ENCODE measurements around the gene MAMDC2. TPM values are rescaled to one million over a fixed set of nuclear protein-coding genes. Genes with fewer than 3 reads are reported as not detected.
A peak's percentile ranks its signal among the peaks of the same experiment; 100 is the strongest.

The MAMDC2 gene
- total RNA-seq, 1 donor from 2014 or later, result 76.7 TPM

GRCh38 chr9:70256123-70256551 lies 212.5 kb downstream of the MAMDC2 start:
- H3K4me3 Mint-ChIP-seq (ENCODE audit: unreplicated experiment), result peak overlapping the region; percentile 84
- peaks cover 75% of the 10 kb centered on the region for H3K4me1 Mint-ChIP-seq (ENCODE audit: low read depth)
- no peak for TF ChIP-seq CTCF (IDR thresholded peaks at IDR 0.05)
- no peak for DNase-seq (ENCODE audit: low spot score)
- H3K27ac Mint-ChIP-seq (ENCODE audit: unreplicated experiment), result peak overlapping the region; percentile 97
- peaks cover 6% of the 10 kb centered on the region for H3K36me3 Mint-ChIP-seq (ENCODE audit: low read depth)
- H3K27me3 Mint-ChIP-seq (ENCODE audit: low read depth), result no peaks in the 10 kb centered on the region
- no peaks in the 10 kb centered on the region for H3K9me3 Mint-ChIP-seq (ENCODE audit: low read depth)

GRCh38 chr9:70257502-70257901 lies 213.9 kb downstream of the MAMDC2 start:
- Mint-ChIP-seq H3K27ac (ENCODE audit: unreplicated experiment) (peak overlapping the region; percentile 97), H3K36me3 (ENCODE audit: low read depth) (peaks cover 19% of the 10 kb centered on the region), H3K4me3 (ENCODE audit: unreplicated experiment) (peak overlapping the region; percentile 84), H3K27me3 (ENCODE audit: low read depth) (no peaks in the 10 kb centered on the region), H3K9me3 (ENCODE audit: low read depth) (no peaks in the 10 kb centered on the region), H3K4me1 (ENCODE audit: low read depth) (peaks cover 89% of the 10 kb centered on the region)
- DNase-seq (ENCODE audit: low spot score), result no peak
- TF ChIP-seq CTCF (IDR thresholded peaks at IDR 0.05), result no peak

GRCh38 chr9:70257991-70258691 lies 214.5 kb downstream of the MAMDC2 start:
- Mint-ChIP-seq H3K27me3 (ENCODE audit: low read depth) (no peaks in the 10 kb centered on the region), H3K4me3 (ENCODE audit: unreplicated experiment) (peak overlapping the region; percentile 84), H3K9me3 (ENCODE audit: low read depth) (no peaks in the 10 kb centered on the region), H3K4me1 (ENCODE audit: low read depth) (peaks cover 89% of the 10 kb centered on the region), H3K36me3 (ENCODE audit: low read depth) (peaks cover 19% of the 10 kb centered on the region), H3K27ac (ENCODE audit: unreplicated experiment) (peak overlapping the region; percentile 97)
- no peak for TF ChIP-seq CTCF (IDR thresholded peaks at IDR 0.05)
- DNase-seq (ENCODE audit: low spot score), result no peak

- no peaks in the 10 kb centered on the region for H3K9me3 Mint-ChIP-seq (ENCODE audit: low read depth)
- peaks cover 19% of the 10 kb centered on the region for H3K36me3 Mint-ChIP-seq (ENCODE audit: low read depth)
Observed at GRCh38 chr9:70258692-70259511, 215.3 kb downstream of the MAMDC2 start, which contains the start of gene SMC5. Gene SMC5 (plus strand): TSS chr9:70258978. CDS start chr9:70259079, 101 bp downstream.

More at GRCh38 chr9:70258692-70259511, 215.3 kb downstream of the MAMDC2 start, which contains the start of gene SMC5:
- Mint-ChIP-seq H3K4me3 (ENCODE audit: unreplicated experiment) (peak within 1 kb of the TSS; percentile 84), H3K27ac (ENCODE audit: unreplicated experiment) (peak within 1 kb of the TSS; percentile 97), H3K4me1 (ENCODE audit: low read depth) (peaks cover 87% of the 10 kb centered on the region), H3K27me3 (ENCODE audit: low read depth) (no peaks in the 10 kb centered on the region)
- DNase-seq (ENCODE audit: low spot score), result peak; percentile 98
- TF ChIP-seq CTCF (IDR thresholded peaks at IDR 0.05), result no peak
